Skeletal muscle satellite cell (primary cell): ENCODE measurements around the gene COL1A1.

Experiments
- H3K27me3 ChIP-seq: 2 replicates; pipeline ENCODE4 v1.7.0; 2013; ENCODE audit warnings: low read length; ENCODE audit not compliant: control insufficient read depth, insufficient read depth
- H3K36me3 ChIP-seq: 2 replicates; pipeline ENCODE4 v1.7.0; 2013; ENCODE audit warnings: mild to moderate bottlenecking, control low read depth, low read length; ENCODE audit not compliant: insufficient read depth
- H3K4me1 ChIP-seq: 2 replicates; pipeline ENCODE4 v1.7.0; 2013; ENCODE audit warnings: low read length; ENCODE audit not compliant: control insufficient read depth, insufficient read depth
- H3K4me2 ChIP-seq: 2 replicates; pipeline ENCODE4 v1.7.0; 2013; ENCODE audit warnings: mild to moderate bottlenecking, low read length
- H3K4me3 ChIP-seq: 2 replicates; pipeline ENCODE4 v1.7.0; 2013; ENCODE audit warnings: low read length
- H3K9ac ChIP-seq: 2 replicates; pipeline ENCODE4 v1.7.0; 2013; ENCODE audit warnings: mild to moderate bottlenecking, low read depth, low read length, moderate library complexity
- H3K9me3 ChIP-seq: replicated peaks from 2 replicates; pipeline ENCODE4 v1.7.0; 2013; ENCODE audit warnings: mild to moderate bottlenecking, control low read depth, low read length

Gene COL1A1

GRCh38 chr17:50146927-50147665 lies 54.3 kb downstream of the COL1A1 start:
- Histone ChIP-seq H3K4me2 (peak overlapping the region; percentile 99), H3K4me1 (peaks cover 28% of the 10 kb centered on the region), H3K9me3 (no peaks in the 10 kb centered on the region), H3K4me3 (peak overlapping the region; percentile 80), H3K36me3 (peaks cover 35% of the 10 kb centered on the region), H3K27me3 (no peaks in the 10 kb centered on the region), H3K9ac (peak overlapping the region; percentile 60)

GRCh38 chr17:50146230-50146926 lies 55.1 kb downstream of the COL1A1 start:
- no peaks in the 10 kb centered on the region for H3K9me3 ChIP-seq
- peak overlapping the region; percentile 60 for H3K9ac ChIP-seq
- H3K27me3 ChIP-seq, result no peaks in the 10 kb centered on the region
- peak overlapping the region; percentile 80 for H3K4me3 ChIP-seq
- peaks cover 26% of the 10 kb centered on the region for H3K4me1 ChIP-seq
- H3K36me3 ChIP-seq, result peaks cover 42% of the 10 kb centered on the region
- H3K4me2 ChIP-seq, result peak overlapping the region; percentile 99

DNA sequence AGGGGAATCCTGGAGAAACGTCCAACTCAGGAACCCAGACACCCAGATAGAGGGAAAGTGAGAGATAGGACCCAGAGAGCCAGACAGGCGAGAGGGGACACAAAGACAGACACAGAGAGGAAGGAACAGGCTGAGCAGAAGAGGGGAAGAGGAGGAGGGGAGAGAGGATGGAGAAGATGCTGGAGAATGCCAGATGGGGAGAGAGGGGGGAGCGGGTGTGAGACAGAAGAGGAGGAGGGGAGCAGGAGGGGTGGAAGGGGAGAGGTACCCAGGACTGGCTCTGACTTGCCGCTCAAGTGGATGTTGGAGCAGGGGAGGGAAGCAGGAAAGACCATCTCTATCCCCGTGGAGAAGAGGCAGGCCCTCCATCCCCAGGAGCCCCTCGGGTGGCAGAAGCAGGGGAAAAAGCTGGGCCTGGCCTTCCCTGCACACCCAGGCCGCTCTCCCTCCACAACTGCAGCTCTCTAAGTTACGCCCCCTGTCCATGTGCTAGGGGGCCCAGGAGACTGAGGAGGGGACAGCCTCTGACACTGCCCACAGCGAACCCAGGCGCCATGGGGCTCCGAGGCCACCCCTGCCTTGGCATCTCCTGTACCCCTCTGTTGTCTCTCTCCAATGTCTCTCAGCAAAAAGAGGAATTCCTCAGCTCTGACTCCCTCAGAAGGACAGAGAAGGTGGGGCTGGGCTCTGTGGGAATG lies 55.8 kb downstream of the COL1A1 start:
- Histone ChIP-seq H3K36me3 (peaks cover 49% of the 10 kb centered on the region), H3K9ac (no peak overlapping the region), H3K4me1 (peaks cover 23% of the 10 kb centered on the region), H3K4me3 (peak overlapping the region; percentile 29), H3K9me3 (no peaks in the 10 kb centered on the region), H3K27me3 (no peaks in the 10 kb centered on the region), H3K4me2 (peak overlapping the region; percentile 99)

DNA sequence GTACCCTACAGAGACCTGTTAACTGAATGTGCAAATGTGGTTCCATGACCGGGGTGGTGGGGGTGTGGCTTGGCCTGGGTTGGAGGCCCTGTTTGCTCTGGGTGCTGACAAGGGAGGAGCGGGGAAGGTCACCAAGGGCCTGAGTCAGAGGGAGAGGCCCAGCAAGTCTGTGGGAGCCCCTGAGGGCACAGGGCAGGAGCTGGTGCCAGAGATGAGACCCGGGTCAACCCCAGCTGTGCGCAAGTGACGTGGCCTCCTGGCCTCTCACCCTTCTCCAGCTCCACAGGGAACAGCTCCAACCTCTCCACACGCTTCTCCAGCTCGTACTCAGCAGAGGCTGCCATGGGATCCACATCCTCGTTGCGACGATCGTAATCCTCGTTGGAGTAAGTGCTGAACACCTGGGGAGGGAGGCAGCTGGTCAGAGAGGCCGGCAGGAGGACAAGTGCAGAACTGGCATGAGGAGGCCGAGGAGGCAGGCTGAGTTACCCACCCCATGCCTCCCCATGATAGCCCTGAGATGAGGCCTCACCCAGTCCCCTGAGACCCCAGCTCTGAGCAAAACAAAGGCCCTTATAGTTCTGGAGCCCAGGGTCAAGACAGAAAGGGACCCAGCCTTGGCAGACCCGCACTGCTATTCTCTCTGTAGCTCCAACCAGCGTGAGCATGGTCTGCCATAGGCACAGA lies 56.4 kb downstream of the COL1A1 start:
- Histone ChIP-seq H3K4me3 (no peak overlapping the region), H3K9ac (no peak overlapping the region), H3K36me3 (peaks cover 56% of the 10 kb centered on the region)

DNA sequence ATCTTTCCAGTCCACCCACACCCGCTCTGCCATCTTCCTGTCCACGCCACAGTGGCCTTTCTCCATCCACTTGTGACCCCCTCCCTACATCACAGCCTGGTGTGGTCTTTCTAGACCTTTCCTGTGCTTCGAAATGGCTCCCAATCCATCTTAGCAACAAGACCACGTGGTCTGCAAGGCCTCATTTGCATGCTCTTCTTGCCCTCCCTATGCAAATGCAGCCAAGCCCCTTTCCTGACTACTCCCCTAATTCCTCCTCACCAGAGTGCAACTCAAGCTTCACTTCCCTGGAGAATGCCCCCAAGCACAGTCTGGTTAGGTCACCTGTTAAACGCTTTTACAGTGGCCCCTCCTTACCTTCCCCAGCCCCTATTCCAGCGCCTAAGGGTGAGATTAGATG lies 57.1 kb downstream of the COL1A1 start:
- H3K9ac ChIP-seq, result no peak overlapping the region
- no peaks in the 10 kb centered on the region for H3K9me3 ChIP-seq
- no peak overlapping the region for H3K4me3 ChIP-seq
- peaks cover 61% of the 10 kb centered on the region for H3K36me3 ChIP-seq
- H3K27me3 ChIP-seq, result no peaks in the 10 kb centered on the region
- H3K4me2 ChIP-seq, result no peak overlapping the region
- H3K4me1 ChIP-seq, result peaks cover 23% of the 10 kb centered on the region

More for the DNA sequence above, 56.4 kb downstream of the COL1A1 start:
- Histone ChIP-seq H3K4me2 (peak overlapping the region; percentile 99), H3K4me1 (peaks cover 23% of the 10 kb centered on the region), H3K9me3 (no peaks in the 10 kb centered on the region), H3K27me3 (no peaks in the 10 kb centered on the region)

DNA sequence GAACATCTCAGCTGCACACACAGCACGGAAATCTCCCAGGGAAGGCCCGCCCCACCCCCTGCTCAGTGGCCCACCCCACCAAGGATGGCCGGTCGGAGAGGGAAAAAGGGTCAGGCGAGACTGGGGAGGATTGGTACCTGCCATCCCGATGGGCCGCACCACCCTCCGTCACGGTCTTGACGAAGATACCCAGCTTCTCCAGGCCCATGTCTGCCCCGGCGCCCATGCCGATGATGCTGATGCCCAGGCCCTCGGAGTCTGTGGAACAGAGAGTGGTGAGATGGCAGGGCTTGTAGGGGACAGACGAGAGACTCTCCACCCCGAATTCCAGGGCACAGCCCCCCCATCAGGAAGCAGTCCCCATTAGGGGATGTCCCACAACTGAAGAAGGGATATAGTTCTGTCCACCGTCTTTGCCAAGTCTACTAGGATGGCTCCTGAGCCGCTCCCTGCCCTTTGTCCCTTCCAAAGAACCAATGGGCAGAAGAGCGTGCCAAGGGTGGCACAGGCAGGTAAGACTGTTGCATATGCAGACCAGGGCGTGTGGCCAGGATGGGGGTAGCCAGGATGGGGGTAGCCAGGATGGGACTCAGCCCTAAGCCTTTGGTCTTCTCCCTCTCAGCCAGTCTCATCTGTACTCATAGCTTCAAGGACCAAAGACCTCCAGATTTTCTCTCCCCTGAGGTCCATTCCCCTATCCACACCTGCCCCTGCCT lies 57.8 kb downstream of the COL1A1 start:
- H3K4me1 ChIP-seq, result peaks cover 23% of the 10 kb centered on the region

DNA sequence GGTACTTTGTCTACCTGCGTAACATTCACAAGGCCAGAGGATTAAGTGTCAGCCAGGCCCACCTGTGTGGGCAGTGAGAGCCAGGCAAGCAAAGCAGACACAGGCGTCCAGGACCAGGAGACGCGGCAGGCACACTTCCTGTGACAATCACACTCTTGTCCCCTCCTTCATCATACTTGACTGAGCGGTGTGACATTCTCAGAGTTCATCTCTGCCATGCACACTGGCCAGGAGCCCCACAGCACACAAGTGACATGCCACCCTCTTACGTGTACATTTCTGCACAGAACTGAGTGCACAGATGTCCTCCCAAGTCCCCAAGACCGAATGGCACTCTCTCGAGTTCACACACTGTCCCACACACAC lies 59.7 kb downstream of the COL1A1 start:
- no peak overlapping the region for H3K4me3 ChIP-seq
- no peaks in the 10 kb centered on the region for H3K9me3 ChIP-seq
- H3K9ac ChIP-seq, result no peak overlapping the region
- peaks cover 11% of the 10 kb centered on the region for H3K4me1 ChIP-seq
- no peaks in the 10 kb centered on the region for H3K27me3 ChIP-seq
- H3K36me3 ChIP-seq, result peaks cover 82% of the 10 kb centered on the region
- no peak overlapping the region for H3K4me2 ChIP-seq

More for the DNA sequence above, 57.8 kb downstream of the COL1A1 start:
- H3K9me3 ChIP-seq, result no peaks in the 10 kb centered on the region
- no peaks in the 10 kb centered on the region for H3K27me3 ChIP-seq
- H3K4me2 ChIP-seq, result no peak overlapping the region
- H3K4me3 ChIP-seq, result no peak overlapping the region
- no peak overlapping the region for H3K9ac ChIP-seq
- H3K36me3 ChIP-seq, result peaks cover 69% of the 10 kb centered on the region

GRCh38 chr17:50141026-50141744 lies 60.2 kb downstream of the COL1A1 start:
- Histone ChIP-seq H3K4me3 (no peak overlapping the region), H3K36me3 (peaks cover 83% of the 10 kb centered on the region), H3K4me2 (no peak overlapping the region), H3K9me3 (no peaks in the 10 kb centered on the region), H3K27me3 (no peaks in the 10 kb centered on the region), H3K9ac (no peak overlapping the region), H3K4me1 (peaks cover 6% of the 10 kb centered on the region)

DNA sequence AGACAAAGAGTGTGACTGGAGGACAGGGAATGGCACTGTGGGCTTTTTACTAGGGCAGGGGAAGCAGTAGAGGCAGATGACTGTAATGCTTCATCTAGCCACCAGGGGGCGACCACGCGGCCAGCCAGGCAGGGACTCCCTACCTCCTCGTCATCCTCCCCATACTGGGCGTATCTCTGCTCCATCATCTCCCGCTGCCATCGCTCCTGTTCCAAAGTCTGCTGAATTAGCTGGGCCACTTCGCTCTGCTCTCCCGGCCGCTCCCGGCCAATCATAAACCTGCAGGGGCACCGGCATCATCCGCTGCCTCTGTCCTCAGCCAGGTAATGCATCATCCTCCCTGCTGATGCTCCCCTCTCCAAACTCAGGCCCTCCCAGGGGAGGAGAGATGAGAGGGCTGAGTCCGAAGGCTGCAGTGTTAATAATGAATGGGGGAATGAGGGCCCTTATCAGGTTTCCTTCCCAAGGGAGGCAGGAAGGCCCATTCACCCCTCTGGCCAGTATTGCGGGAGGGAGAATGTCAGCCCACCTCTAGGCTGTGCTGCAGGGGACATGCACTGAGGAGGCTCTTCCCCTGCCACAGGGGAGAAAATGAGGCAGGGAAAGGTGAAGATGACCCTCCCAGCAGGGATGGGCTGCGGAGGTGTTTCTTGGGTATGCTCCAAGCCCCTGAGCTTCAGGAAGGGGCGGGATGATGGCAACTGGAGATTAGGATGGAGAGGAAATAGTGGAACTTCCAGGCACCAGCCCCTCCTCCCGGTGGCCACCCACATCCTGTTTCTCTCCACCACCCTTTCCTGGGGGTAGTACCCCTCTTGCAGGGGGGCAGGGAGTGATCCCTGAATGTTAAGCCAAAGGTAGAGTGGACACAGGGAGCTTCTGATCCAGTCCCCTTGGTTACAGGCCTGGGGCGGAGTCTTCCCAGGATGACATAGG lies 61.2 kb downstream of the COL1A1 start:
- Histone ChIP-seq H3K4me2 (no peak overlapping the region), H3K9ac (no peak overlapping the region), H3K9me3 (no peaks in the 10 kb centered on the region), H3K4me3 (no peak overlapping the region), H3K27me3 (no peaks in the 10 kb centered on the region), H3K4me1 (no peaks in the 10 kb centered on the region), H3K36me3 (peaks cover 90% of the 10 kb centered on the region)
